SK-N-SH treated with all-trans-retinoic acid at 6 μM for 48 hours (cell line): ENCODE results near the gene TOMM40.

Experiments
- ATAC-seq: fragments of 200-7000 bp; cut with Tn5 transposase; 3 replicates; pipeline ENCODE4 v1.9.1; 2020; ENCODE audit warnings: mild to moderate bottlenecking, moderate library complexity
- ARNTL ChIP-seq: fragments of 450-650 bp; formaldehyde crosslinking; IDR thresholded peaks from 2 replicates; pipeline ENCODE4 v1.5.0; 2020; ENCODE audit warnings: low read depth, mild to moderate bottlenecking, moderate library complexity, borderline replicate concordance
- BACH2 ChIP-seq: fragments of 250-450 bp; sonication (Bioruptor Pico); IDR thresholded peaks from 2 replicates; pipeline ENCODE4 v1.9.0; 2021; ENCODE audit warnings: mild to moderate bottlenecking, borderline replicate concordance
- CREB5 ChIP-seq: fragments of 250-450 bp; sonication (Bioruptor Pico); IDR thresholded peaks from 2 replicates; pipeline ENCODE4 v1.5.1; 2020; ENCODE audit warnings: low read depth, mild to moderate bottlenecking, moderate library complexity
- CSDC2 ChIP-seq: fragments of 250-450 bp; sonication (Bioruptor Pico); IDR thresholded peaks from 2 replicates; pipeline ENCODE4 v1.5.0; 2020; ENCODE audit warnings: mild to moderate bottlenecking, moderate library complexity
- ESRRG ChIP-seq: fragments of 250-450 bp; sonication (Bioruptor Pico); IDR thresholded peaks from 2 replicates; pipeline ENCODE4 v1.6.1; 2021; ENCODE audit warnings: mild to moderate bottlenecking
- GLIS3 ChIP-seq: fragments of 250-450 bp; sonication (Bioruptor Pico); IDR thresholded peaks from 2 replicates; pipeline ENCODE4 v1.5.0; 2020; ENCODE audit warnings: mild to moderate bottlenecking, moderate library complexity
- ISL1 ChIP-seq: fragments of 250-450 bp; sonication (Bioruptor Pico); IDR thresholded peaks from 2 replicates; pipeline ENCODE4 v2.1.2; 2022; ENCODE audit warnings: mild to moderate bottlenecking, moderate library complexity
- OSR1 ChIP-seq: fragments of 250-450 bp; sonication (Bioruptor Pico); IDR thresholded peaks from 2 replicates; pipeline ENCODE4 v1.8.0; 2022; ENCODE audit warnings: moderate library complexity, mild to moderate bottlenecking, inconsistent platforms
- PPARA ChIP-seq: fragments of 250-450 bp; sonication (Bioruptor Pico); IDR thresholded peaks from 2 replicates; pipeline ENCODE4 v1.5.0; 2020; ENCODE audit warnings: mild to moderate bottlenecking, borderline replicate concordance
- RARB ChIP-seq: fragments of 250-450 bp; sonication (Bioruptor Pico); IDR thresholded peaks from 2 replicates; pipeline ENCODE4 v1.8.0; 2021; ENCODE audit warnings: mild to moderate bottlenecking, moderate library complexity
- SNAI2 ChIP-seq: fragments of 250-450 bp; sonication (Bioruptor Pico); IDR thresholded peaks from 2 replicates; pipeline ENCODE4 v1.5.0; 2020; ENCODE audit warnings: mild to moderate bottlenecking, moderate library complexity
- TCF4 ChIP-seq: fragments of 250-450 bp; sonication (Bioruptor Pico); IDR thresholded peaks from 2 replicates; pipeline ENCODE4 v1.8.0; 2021; ENCODE audit warnings: mild to moderate bottlenecking, moderate library complexity, borderline replicate concordance
- TOX ChIP-seq: fragments of 250-450 bp; sonication (Bioruptor Pico); IDR thresholded peaks from 2 replicates; pipeline ENCODE4 v1.8.0; 2021; ENCODE audit warnings: mild to moderate bottlenecking, moderate library complexity, borderline replicate concordance
- ZC3H10 ChIP-seq: fragments of 250-450 bp; sonication (Bioruptor Pico); IDR thresholded peaks from 2 replicates; pipeline ENCODE4 v1.5.1; 2021; ENCODE audit warnings: mild to moderate bottlenecking, moderate library complexity
- ZFP3 ChIP-seq: fragments of 250-450 bp; sonication (Bioruptor Pico); IDR thresholded peaks from 2 replicates; pipeline ENCODE4 v1.5.0; 2020; ENCODE audit warnings: mild to moderate bottlenecking, moderate library complexity
- ZFP30 ChIP-seq: fragments of 450-650 bp; formaldehyde crosslinking; IDR thresholded peaks from 2 replicates; pipeline ENCODE4 v1.5.0; 2022; ENCODE audit warnings: mild to moderate bottlenecking, moderate library complexity
- ZNF565 ChIP-seq: fragments of 450-650 bp; formaldehyde crosslinking; conservative IDR thresholded peaks from 2 replicates; pipeline ENCODE4 v1.5.0; 2020; ENCODE audit warnings: low read depth, mild to moderate bottlenecking, moderate library complexity
- ZNF70 ChIP-seq: fragments of 450-650 bp; formaldehyde crosslinking; IDR thresholded peaks from 2 replicates; pipeline ENCODE4 v1.5.0; 2020; ENCODE audit warnings: mild to moderate bottlenecking, moderate library complexity
- ZNF8 ChIP-seq: fragments of 450-650 bp; formaldehyde crosslinking; IDR thresholded peaks from 2 replicates; pipeline ENCODE4 v1.5.0; 2020; ENCODE audit warnings: mild to moderate bottlenecking, moderate library complexity
- TF ChIP-seq, protein P1 (sequence below): fragments of 250-450 bp; sonication (Bioruptor Pico); IDR thresholded peaks from 2 replicates; pipeline ENCODE4 v1.8.0; 2021; ENCODE audit warnings: low read depth, mild to moderate bottlenecking, moderate library complexity, borderline replicate concordance
- TF ChIP-seq, protein P2 (sequence below): fragments of 250-450 bp; sonication (Bioruptor Pico); IDR thresholded peaks from 2 replicates; pipeline ENCODE4 v1.5.0; 2020; ENCODE audit warnings: mild to moderate bottlenecking, moderate library complexity
- TF ChIP-seq, protein P3 (sequence below): fragments of 250-450 bp; sonication (Bioruptor Pico); IDR thresholded peaks from 2 replicates; pipeline ENCODE4 v1.5.1; 2021; ENCODE audit warnings: mild to moderate bottlenecking, moderate library complexity

Gene TOMM40

GRCh38 chr19:44848036-44848811, 42.8 kb upstream of the TOMM40 start:
- TF ChIP-seq ZC3H10 (CRISPR knock-in tag), result no peak
- TF ChIP-seq ZFP3, result no peak
- TF ChIP-seq ISL1 (CRISPR knock-in tag), result no peak
- no peak for TF ChIP-seq OSR1 (CRISPR knock-in tag)
- no peak for TF ChIP-seq GLIS3 (CRISPR knock-in tag)
- TF ChIP-seq CSDC2 (CRISPR knock-in tag), result no peak
- TF ChIP-seq, all 23 proteins: peak for 0
- ATAC-seq, result peak; percentile 3

GRCh38 chr19:44848812-44849447, 42.1 kb upstream of the TOMM40 start:
- ATAC-seq, result no peak
- TF ChIP-seq TOX, result no peak
- no peak for TF ChIP-seq GLIS3 (CRISPR knock-in tag)
- no peak for TF ChIP-seq TCF4 (CRISPR knock-in tag)
- TF ChIP-seq ZFP3, result no peak
- TF ChIP-seq RARB, result no peak
- TF ChIP-seq PPARA (CRISPR knock-in tag), result no peak
- no peak for TF ChIP-seq ZC3H10 (CRISPR knock-in tag)
- no peak for TF ChIP-seq SNAI2
- TF ChIP-seq ZNF565 (CRISPR knock-in tag), result no peak
- TF ChIP-seq, protein P1, sequence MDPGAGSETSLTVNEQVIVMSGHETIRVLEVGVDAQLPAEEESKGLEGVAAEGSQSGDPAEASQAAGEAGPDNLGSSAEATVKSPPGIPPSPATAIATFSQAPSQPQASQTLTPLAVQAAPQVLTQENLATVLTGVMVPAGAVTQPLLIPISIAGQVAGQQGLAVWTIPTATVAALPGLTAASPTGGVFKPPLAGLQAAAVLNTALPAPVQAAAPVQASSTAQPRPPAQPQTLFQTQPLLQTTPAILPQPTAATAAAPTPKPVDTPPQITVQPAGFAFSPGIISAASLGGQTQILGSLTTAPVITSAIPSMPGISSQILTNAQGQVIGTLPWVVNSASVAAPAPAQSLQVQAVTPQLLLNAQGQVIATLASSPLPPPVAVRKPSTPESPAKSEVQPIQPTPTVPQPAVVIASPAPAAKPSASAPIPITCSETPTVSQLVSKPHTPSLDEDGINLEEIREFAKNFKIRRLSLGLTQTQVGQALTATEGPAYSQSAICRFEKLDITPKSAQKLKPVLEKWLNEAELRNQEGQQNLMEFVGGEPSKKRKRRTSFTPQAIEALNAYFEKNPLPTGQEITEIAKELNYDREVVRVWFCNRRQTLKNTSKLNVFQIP (CRISPR knock-in tag), result no peak
- TF ChIP-seq ISL1 (CRISPR knock-in tag), result no peak
- TF ChIP-seq, protein P2, sequence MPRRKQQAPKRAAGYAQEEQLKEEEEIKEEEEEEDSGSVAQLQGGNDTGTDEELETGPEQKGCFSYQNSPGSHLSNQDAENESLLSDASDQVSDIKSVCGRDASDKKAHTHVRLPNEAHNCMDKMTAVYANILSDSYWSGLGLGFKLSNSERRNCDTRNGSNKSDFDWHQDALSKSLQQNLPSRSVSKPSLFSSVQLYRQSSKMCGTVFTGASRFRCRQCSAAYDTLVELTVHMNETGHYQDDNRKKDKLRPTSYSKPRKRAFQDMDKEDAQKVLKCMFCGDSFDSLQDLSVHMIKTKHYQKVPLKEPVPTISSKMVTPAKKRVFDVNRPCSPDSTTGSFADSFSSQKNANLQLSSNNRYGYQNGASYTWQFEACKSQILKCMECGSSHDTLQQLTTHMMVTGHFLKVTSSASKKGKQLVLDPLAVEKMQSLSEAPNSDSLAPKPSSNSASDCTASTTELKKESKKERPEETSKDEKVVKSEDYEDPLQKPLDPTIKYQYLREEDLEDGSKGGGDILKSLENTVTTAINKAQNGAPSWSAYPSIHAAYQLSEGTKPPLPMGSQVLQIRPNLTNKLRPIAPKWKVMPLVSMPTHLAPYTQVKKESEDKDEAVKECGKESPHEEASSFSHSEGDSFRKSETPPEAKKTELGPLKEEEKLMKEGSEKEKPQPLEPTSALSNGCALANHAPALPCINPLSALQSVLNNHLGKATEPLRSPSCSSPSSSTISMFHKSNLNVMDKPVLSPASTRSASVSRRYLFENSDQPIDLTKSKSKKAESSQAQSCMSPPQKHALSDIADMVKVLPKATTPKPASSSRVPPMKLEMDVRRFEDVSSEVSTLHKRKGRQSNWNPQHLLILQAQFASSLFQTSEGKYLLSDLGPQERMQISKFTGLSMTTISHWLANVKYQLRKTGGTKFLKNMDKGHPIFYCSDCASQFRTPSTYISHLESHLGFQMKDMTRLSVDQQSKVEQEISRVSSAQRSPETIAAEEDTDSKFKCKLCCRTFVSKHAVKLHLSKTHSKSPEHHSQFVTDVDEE (CRISPR knock-in tag), result no peak
- TF ChIP-seq CREB5 (CRISPR knock-in tag), result no peak

GRCh38 chr19:44850641-44851109, 40.4 kb upstream of the TOMM40 start:
- TF ChIP-seq TCF4 (CRISPR knock-in tag) (no peak), ZNF8 (no peak), ZFP30 (CRISPR knock-in tag) (no peak), ARNTL (CRISPR knock-in tag) (no peak), CREB5 (CRISPR knock-in tag) (no peak)
- no peak for ATAC-seq

DNA sequence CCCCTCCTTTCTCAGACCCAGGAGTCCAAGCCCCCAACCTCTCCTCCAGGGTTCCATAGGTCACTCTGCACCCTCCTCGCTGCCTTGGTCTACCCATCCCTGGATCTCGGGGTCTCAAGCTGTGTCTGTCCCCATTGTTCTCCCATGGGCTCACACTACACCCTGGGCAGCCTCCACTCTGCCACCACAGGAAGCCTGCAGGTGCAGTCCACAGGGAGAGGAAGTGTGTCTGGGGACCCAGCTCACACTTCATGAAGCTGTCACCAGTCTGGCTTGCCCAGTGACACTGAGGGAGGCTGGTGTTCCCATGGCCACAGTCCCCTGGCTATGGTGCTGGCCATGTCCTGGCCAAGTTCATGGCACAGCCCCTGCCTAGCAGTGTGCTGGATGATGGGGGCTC, 39.6 kb upstream of the TOMM40 start:
- no peak for ATAC-seq
- TF ChIP-seq, protein P3, sequence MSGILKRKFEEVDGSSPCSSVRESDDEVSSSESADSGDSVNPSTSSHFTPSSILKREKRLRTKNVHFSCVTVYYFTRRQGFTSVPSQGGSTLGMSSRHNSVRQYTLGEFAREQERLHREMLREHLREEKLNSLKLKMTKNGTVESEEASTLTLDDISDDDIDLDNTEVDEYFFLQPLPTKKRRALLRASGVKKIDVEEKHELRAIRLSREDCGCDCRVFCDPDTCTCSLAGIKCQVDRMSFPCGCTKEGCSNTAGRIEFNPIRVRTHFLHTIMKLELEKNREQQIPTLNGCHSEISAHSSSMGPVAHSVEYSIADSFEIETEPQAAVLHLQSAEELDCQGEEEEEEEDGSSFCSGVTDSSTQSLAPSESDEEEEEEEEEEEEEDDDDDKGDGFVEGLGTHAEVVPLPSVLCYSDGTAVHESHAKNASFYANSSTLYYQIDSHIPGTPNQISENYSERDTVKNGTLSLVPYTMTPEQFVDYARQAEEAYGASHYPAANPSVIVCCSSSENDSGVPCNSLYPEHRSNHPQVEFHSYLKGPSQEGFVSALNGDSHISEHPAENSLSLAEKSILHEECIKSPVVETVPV (CRISPR knock-in tag), result no peak
- TF ChIP-seq, protein P2 (CRISPR knock-in tag), result no peak
- TF ChIP-seq RARB (no peak), ZNF70 (CRISPR knock-in tag) (no peak), BACH2 (CRISPR knock-in tag) (no peak), ESRRG (CRISPR knock-in tag) (no peak)
